ENCODE measurements around the gene CAPN5. TPM values are rescaled to one million over a fixed set of nuclear protein-coding genes. Genes with fewer than 3 reads are reported as not detected.

The CAPN5 gene
- total and polyA plus RNA-seq, 2 of the 8 experiments (the other 6 are each of a cell fraction or from before 2014, with no cell fraction given): 21.5 to 22.4 TPM

DNA sequence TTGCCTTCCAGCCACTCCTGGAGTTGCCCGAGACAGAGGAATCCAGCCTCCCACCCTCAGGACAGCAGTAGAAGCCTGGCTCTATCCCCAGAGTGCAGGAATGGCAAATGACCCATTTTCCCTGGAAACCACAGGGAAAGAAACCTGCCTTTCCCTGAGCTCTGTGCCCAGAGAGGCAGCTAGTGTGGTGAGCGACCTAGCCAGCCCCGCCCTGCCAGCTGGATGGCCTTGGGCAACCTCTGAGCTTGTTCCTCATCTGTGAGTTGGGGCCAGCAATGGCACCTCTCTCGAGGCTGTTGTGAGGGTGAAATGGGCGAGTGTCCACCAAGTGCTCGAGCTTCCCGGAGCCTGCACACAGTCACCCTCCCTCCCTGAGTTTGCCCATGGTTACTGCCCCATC is 39.5 kb downstream of the CAPN5 start:
- no peak overlapping the region for H3K4me2 ChIP-seq (ENCODE audit: insufficient read depth in 1 of 2, low read depth in 2 of 2, low read length in 2 of 2)
- H2BK20ac ChIP-seq (ENCODE audit: low read length): no peak overlapping the region
- TF ChIP-seq SRF (IDR thresholded peaks at IDR 0.05; ENCODE audit: low read depth, low read length): no peak
- TF ChIP-seq YY1 (IDR thresholded peaks at IDR 0.05; ENCODE audit: low read depth, low read length): no peak
- no peak for TF ChIP-seq KDM4A (IDR thresholded peaks at IDR 0.05; ENCODE audit: low read depth, low read length, severe bottlenecking)
- no peak for TF ChIP-seq POU5F1 (IDR thresholded peaks at IDR 0.05; ENCODE audit: low read depth, low read length)
- no peak for TF ChIP-seq SIRT6 (IDR thresholded peaks at IDR 0.05; ENCODE audit: low read length)
- no peak for TF ChIP-seq TAF7 (optimal IDR thresholded peaks at IDR 0.05; ENCODE audit: borderline replicate concordance, low read depth, low read length)
- no peak for TF ChIP-seq EGR1 (IDR thresholded peaks at IDR 0.05; ENCODE audit: borderline replicate concordance, low read depth, low read length)
- no peak for TF ChIP-seq ATF3 (IDR thresholded peaks at IDR 0.05; ENCODE audit: insufficient read depth, low read depth, low read length)
- TF ChIP-seq PHF8 (conservative IDR thresholded peaks at IDR 0.05; ENCODE audit: low read depth, low read length): no peak
- no peak for TF ChIP-seq RBBP5 (IDR thresholded peaks at IDR 0.05; ENCODE audit: borderline replicate concordance, low read depth, low read length)
- TF ChIP-seq BCL11A (IDR thresholded peaks at IDR 0.05; ENCODE audit: low read depth in 2 of 2, low read length in 2 of 2): no peak
- H3K4ac ChIP-seq (replicated peaks; ENCODE audit: insufficient read length, low read depth, low read length): no peak overlapping the region
- CTCF ChIA-PET (ENCODE audit: partially characterized antibody): interaction anchor here (1.1 to 19.1 kb wide), 9 partner anchors 8 to 382 kb away, joined by 3 to 297 read pairs (median 14); partner anchors contain the start of gene MYO7A
- POLR2A ChIA-PET (ENCODE audit: partially characterized antibody): interaction anchor here (1.8 kb wide), 1 partner anchor 68 kb away, joined by 4 read pairs; no protein-coding TSS in a partner anchor
- H3K36me3 ChIP-seq (ENCODE audit: control insufficient read depth in 2 of 4, insufficient read depth in 4 of 4, low read length in 3 of 4): no peaks in the 10 kb centered on the region
- no peak overlapping the region for H2AK5ac ChIP-seq (ENCODE audit: low read depth, low read length)
- no peak overlapping the region for H3K4me3 ChIP-seq (ENCODE audit: extremely low read depth in 1 of 4, insufficient read depth in 2 of 4, low read depth in 3 of 4, low read length in 4 of 4)
- no peak overlapping the region for H2BK12ac ChIP-seq (ENCODE audit: low read depth, low read length)
- 0 out of 2 replicates have a peak overlapping the region, but pooled peaks have one; percentile 60 for H2BK5ac ChIP-seq (ENCODE audit: low read depth, low read length)
- no peak overlapping the region for H3K18ac ChIP-seq (ENCODE audit: extremely low read depth, low read length)
- H3K9me3 ChIP-seq (ENCODE audit: insufficient read depth in 2 of 2, low read depth in 1 of 2, low read length in 1 of 2): no peaks in the 10 kb centered on the region
- H3K56ac ChIP-seq (replicated peaks; ENCODE audit: insufficient read length, low read depth, low read length): no peak overlapping the region
- H3K79me1 ChIP-seq (ENCODE audit: low read depth, low read length): no peaks in the 10 kb centered on the region
- 0 out of 2 replicates have a peak overlapping the region, but pooled peaks have one; percentile 75 for H4K8ac ChIP-seq (ENCODE audit: extremely low read depth, insufficient read depth, low read length)
- no peak overlapping the region for H2BK15ac ChIP-seq (ENCODE audit: low read length)
- DNase-seq (ENCODE audit: low read depth in 1 of 2, low spot score in 2 of 2): no peak
- H3K23ac ChIP-seq (ENCODE audit: insufficient read length): no peak overlapping the region
- H3K9ac ChIP-seq (replicated peaks in 1 of 4; ENCODE audit: extremely low read depth in 1 of 4, low read depth in 3 of 4, low read length in 3 of 4): no peak overlapping the region
- H4K91ac ChIP-seq (replicated peaks; ENCODE audit: insufficient read length, low read length): no peak overlapping the region
- no peaks in the 10 kb centered on the region for H3K4me1 ChIP-seq (replicated peaks in 1 of 4; ENCODE audit: control insufficient read depth in 3 of 4, insufficient read depth in 4 of 4, low read length in 3 of 4)
- no peak overlapping the region for H2AFZ ChIP-seq (ENCODE audit: low read length)
- H3K27me3 ChIP-seq (replicated peaks in 1 of 4; ENCODE audit: control insufficient read depth in 3 of 4, extremely low read depth in 1 of 4, insufficient read depth in 3 of 4, low read length in 3 of 4): no peaks in the 10 kb centered on the region
- no peaks in the 10 kb centered on the region for H4K20me1 ChIP-seq (replicated peaks in 1 of 2; ENCODE audit: control insufficient read depth in 1 of 2, insufficient read depth in 2 of 2, low read length in 2 of 2)
- no peak overlapping the region for H4K5ac ChIP-seq (ENCODE audit: insufficient read length, low read depth, low read length)
- H3K14ac ChIP-seq (ENCODE audit: insufficient read length): no peak overlapping the region
- no peak overlapping the region for H3K27ac ChIP-seq (ENCODE audit: low read depth, low read length)
- H3K79me2 ChIP-seq (ENCODE audit: control insufficient read depth in 1 of 2, insufficient read depth in 2 of 2, low read length in 2 of 2): no peaks in the 10 kb centered on the region
- no peak for FAIRE-seq
- WGBS, 2 experiments (ENCODE audit: extremely low coverage in 1 of 2, insufficient coverage in 1 of 2, insufficient read length in 1 of 2, insufficient replicate concordance in 2 of 2, low coverage in 1 of 2, low lambda C conversion rate in 2 of 2, missing lambda C conversion rate in 1 of 2): 85% methylated on average over 5 of the region's 7 CpGs; no CpG with 5 or more reads in 1 of the 2 experiments
- no peaks in the 10 kb centered on the region for H3K23me2 ChIP-seq (ENCODE audit: low read depth, low read length)
- no peak overlapping the region for H2BK120ac ChIP-seq (replicated peaks; ENCODE audit: low read depth, low read length)
